HG03378 (cell line): ENCODE measurements around the gene ELAC2.
"Not testable (repeated sequence)": the region's sequence is repeated elsewhere in the genome, so short reads cannot be mapped to it uniquely, and the experiment has no call there.

Experiments used
- ATAC-seq: cut with Tn5 transposase; IDR thresholded peaks from one replicate; pipeline ENCODE4 v1.9.1; 2021; ENCODE audit warnings: mild to moderate bottlenecking, moderate library complexity; ENCODE audit not compliant: unreplicated experiment

Gene ELAC2

GRCh38 chr17:12993631-12994030, 24.2 kb downstream of the ELAC2 start:
- no peak for ATAC-seq

GRCh38 chr17:12992676-12993075, 25.2 kb downstream of the ELAC2 start:
- ATAC-seq: no peak

GRCh38 chr17:12990926-12991325, 26.9 kb downstream of the ELAC2 start:
- ATAC-seq: no peak

GRCh38 chr17:12990041-12990808, 27.6 kb downstream of the ELAC2 start:
- ATAC-seq: no peak

DNA sequence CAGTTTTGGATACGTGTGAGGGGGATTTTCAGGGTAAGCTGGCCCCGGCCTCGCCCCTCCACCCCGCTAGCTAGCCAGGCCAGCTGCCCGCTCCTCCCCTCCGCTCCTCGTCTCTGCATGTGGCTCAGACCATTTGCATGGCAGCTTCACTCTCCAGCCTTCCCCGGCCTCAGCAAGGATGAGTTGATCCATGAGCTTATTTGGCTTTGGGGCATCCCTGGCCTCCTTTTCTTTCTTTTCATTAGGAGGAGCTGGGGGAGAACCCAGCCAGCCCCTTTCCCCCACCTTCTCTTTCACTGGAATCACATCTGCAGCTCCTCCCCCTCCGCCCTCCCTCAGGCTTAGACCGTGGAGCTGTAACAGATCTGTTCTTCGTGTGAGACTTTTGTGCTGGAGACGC, 30.7 kb downstream of the ELAC2 start:
- no peak for ATAC-seq

GRCh38 chr17:12985431-12986293, 32.2 kb downstream of the ELAC2 start:
- no peak for ATAC-seq

DNA sequence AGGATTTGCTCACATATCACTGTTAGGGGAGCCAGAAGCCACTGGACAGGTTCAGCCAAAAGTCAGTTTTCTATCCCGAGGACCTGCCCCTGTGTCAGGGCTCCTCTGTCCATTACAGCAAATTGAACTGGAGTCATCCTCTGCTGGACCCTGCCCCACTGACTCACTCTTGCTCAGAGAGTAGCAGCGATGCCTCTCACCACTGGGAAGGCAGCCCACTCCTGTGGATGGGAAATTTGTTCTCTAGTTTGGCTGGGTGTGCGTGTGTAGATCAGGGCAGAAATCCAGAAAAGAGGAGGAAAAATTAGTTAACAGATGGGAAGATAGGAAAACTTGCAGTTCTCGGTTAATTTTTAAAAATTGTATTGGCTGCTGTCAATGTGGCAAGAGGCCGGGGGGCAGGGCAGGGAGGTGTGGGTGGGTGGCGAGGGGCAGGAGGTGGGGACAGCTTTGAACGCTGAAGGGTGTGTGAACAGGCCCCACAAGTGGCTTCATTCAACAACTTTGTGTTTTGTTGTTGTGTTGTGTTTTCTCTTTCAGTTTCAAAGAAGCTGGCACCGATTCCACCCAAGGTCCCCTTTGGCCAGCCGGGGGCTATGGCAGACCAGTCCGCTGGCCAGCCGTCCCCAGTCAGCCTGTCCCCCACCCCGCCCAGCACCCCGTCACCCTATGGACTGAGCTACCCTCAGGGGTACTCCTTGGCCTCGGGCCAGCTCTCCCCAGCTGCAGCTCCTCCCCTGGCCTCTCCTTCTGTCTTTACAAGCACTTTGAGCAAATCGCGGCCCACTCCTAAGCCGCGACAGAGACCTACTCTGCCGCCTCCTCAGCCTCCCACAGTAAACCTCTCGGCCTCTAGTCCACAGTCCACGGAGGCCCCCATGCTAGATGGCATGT, 33.6 kb downstream of the ELAC2 start:
- no peak for ATAC-seq

- no peak for ATAC-seq
Observed at GRCh38 chr17:12982224-12982623, 35.6 kb downstream of the ELAC2 start.

DNA sequence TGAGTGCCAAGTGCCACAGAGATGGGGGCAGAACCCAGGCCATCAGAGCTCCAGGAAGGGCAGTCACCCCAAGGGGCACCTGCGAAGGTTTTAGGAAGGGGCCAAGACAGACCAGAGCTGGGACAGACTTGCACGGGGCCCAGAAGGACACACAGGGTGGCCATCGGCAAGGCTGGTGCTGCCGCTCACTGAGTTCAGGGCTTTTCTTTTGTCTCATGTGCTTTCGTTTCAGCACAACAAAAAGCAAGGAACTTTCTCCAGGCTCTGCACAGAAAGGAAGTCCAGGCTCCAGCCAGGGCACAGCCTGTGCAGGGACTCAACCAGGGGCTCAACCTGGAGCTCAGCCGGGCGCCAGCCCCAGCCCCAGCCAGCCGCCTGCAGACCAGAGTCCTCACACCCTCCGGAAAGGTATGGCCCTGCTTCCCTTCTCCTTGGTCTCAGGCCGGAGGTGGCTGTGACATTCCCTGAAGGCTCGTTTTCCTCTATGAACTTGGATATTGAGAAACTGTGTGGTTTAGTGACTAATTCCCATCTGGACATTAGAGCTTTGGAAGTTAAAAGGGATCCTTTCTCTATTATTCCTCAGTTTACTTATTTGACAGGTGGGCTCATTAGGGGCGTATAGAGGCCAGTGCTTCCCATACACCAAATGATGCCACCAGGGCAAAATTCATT, 37.9 kb downstream of the ELAC2 start:
- no peak for ATAC-seq

DNA sequence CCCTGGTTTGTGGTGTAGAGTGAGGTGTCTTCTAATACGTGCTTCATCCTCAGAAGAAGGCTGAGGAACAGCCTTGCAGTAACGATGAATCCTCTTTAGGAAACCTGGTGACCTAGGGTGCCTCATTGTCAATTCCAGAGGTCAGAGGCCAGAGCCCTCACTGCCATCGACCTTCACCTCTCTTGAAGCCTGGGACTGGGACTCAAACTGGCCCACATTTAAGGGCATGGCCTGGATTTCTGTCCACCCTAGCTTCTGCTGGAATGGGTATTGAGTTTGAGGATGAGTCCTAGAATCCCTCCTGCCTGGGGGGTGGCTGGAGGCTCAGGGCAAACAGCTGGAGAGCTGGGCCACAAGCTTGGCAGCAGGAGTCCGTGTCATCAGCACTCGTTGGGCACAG, 38.6 kb downstream of the ELAC2 start:
- ATAC-seq: no peak

DNA sequence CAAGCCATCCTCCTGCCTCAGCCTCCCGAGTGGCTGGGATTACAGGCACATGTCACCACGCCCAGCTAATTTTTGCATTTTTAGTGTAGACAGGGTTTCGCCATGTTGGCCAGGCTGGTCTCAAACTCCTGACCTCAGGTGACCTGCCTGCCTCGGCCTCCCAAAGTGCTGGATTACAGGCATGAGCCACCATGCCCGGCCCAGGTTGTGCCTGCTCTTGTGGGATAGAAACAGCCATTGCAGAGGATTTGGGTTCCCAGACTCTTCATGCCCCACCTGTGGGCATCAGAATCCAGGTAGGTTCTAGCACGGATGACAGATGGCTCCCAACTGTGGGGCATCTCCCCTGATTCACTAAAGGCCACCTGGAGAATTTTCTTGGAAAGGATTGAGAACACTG, 39.0 kb downstream of the ELAC2 start:
- not testable (repeated sequence) for ATAC-seq

DNA sequence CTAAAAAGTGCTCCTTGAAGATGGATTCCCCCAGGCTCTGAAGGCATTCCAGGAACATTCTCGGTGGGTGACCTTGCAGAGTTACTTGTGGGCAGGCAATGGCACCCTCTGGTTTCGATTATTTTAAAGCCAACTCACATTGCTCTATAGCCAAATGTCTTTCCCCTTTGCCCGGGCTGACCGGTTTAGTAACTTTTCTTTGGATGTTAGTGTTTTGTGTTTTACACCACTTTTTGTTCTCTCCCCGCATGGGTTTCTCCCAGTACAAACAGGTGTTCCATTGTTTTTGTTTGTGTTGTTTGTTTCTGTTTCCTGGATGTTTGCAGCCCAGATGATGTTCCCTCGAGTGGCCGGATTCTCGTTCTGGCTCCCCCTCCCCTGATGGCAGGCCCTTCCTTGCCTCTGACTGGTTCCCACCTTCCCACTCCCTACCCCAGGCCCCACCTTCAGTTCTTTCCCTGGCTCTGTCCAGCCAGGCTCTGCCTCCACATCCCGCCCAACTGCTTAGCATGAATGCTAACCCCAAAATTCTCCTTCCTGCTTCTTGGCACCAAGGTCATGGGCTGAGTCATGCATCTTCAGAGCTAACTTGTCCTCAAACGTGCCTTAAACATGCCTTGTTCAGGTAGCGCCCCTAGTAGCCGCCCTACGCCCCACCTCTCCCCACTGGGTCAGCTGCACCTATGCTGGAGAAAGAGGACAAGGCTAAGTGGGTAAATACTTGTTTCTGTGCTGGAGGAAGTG, 40.6 kb downstream of the ELAC2 start:
- ATAC-seq: no peak

DNA sequence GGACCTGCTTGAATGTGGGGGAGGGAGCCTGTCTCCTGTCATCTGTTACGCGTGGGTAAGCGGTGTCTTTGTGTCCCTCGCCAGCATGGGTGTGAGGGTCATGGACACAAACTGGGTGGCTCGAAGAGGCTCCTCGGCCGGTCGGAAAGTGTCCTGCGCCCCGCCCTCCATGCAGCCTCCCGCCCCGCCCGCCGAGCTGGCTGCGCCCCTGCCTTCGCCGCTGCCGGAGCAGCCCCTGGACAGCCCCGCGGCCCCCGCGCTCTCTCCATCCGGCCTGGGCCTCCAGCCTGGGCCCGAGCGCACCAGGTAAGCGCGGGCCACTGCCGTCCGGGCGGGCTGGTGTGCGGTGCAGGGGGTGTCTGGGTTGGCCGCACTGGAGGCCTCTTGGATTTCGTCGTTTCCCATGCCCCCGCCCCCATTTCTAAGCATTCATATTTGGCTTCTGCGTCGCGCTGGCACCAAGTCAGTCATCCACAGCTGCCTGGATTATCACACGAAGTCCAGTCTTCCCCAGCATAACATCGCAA, 43.8 kb downstream of the ELAC2 start:
- ATAC-seq: no peak

DNA sequence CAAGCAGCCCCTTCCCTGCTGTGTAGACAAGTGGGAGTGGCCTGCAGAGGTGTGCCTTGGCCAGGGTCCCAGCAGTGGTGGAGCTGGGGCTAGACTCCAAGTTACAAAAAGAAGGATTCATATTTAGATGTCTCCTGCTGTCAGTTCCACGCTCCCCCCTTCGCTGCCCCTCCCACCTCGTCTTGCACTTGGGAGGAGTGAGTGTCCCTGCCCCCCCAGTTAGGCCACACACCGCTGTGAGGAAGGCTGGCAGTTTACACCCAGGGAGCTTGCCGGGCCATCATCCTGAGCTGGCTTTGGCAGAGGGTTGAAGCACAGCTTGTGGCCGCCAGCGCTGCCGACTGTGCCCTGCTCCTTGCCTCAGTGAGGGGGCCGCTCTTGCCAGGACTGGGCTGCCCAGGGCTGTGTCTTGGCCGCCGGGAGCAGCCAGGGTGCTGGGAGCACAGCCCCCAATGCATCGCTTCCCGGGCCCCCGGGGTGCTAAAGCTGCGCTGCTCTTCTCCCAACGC, 44.3 kb downstream of the ELAC2 start:
- no peak for ATAC-seq

DNA sequence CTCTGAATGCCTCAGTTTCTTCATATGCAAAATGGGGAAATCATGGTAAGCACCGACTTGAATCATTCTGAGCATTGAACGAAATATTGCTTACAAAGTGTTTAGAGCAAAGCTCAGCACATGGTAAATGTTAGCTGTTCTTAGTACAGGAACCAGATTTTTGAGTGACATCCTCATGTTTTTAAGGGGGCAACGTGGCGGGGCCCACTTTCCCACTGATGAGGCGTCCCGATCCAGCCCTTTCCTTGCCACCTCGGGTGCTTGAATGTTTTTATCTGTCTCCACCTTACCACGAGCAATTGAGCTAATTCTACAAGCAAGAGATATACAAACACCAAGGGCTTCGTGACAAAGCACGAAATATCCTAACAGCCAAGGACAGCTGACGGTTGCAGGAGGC, 49.9 kb downstream of the ELAC2 start:
- no peak for ATAC-seq

DNA sequence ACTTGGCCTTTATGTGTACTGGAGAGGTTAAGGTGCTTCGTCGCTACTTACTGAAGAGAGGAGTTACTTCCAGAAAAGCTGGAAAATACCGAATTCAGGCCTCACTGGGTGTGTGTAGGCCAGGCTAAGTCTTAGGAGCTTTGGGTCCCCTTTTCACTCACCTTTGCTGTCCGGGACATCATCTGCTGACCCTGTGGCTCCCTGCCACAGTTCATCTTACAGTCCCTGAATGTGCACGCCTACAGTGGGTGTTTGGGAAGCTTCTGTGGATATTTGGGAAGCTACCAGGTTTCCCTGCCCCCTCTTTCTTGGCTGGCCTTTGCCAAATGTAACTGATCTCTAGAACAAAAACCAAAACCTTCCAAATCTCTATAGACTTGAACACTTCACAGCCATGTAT, 51.4 kb downstream of the ELAC2 start:
- no peak for ATAC-seq

- no peak for ATAC-seq
Observed at GRCh38 chr17:12965988-12966387, 51.8 kb downstream of the ELAC2 start.

- ATAC-seq: no peak
Observed at GRCh38 chr17:12964840-12965239, 53.0 kb downstream of the ELAC2 start.

GRCh38 chr17:12964162-12964561, 53.7 kb downstream of the ELAC2 start:
- no peak for ATAC-seq
